NCI-H1436 (cell line): Measurements from ENCODE around the gene CCDC92.
A peak's percentile ranks its signal among the peaks of the same experiment; 100 is the strongest.

ENCODE experiments used
- DNase-seq: peaks from one replicate; lab custom pipeline; 2025; lab: John Stamatoyannopoulos, UW

Gene CCDC92, protein sequence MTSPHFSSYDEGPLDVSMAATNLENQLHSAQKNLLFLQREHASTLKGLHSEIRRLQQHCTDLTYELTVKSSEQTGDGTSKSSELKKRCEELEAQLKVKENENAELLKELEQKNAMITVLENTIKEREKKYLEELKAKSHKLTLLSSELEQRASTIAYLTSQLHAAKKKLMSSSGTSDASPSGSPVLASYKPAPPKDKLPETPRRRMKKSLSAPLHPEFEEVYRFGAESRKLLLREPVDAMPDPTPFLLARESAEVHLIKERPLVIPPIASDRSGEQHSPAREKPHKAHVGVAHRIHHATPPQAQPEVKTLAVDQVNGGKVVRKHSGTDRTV

GRCh38 chr12:123972457-123973401 lies at the start of gene CCDC92, which contains the start of gene ZNF664:
CCDC92 (minus strand) TSS chr12:123972831; CDS start chr12:123944305, 28,526 bp downstream.
ZNF664 (plus strand) TSS chr12:123973215; CDS start chr12:124012145, 38,930 bp downstream.
- DNase-seq = peak; percentile 96

DNA sequence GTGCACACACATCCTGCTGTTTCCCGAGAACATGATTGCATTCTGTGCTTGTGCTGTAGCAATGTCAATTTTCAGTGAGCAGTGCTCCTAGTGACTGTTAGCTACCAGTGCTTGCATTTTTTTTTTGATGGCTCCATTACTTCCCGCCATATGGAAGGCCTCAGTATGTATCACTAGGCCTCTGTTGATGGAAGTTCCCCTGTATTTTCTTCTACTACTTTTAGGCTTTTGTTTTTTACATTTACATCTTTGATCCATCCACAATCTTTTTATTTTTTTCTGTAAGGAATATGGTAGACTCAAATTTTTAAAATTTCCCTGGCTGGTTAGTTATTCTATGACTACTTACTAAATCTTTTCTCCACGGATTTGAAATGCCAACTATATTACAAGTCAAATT lies 49.5 kb upstream of the CCDC92 start:
- DNase-seq = no peak

GRCh38 chr12:124021007-124021406 lies 48.4 kb upstream of the CCDC92 start:
- no peak for DNase-seq

- no peak for DNase-seq
Measured at GRCh38 chr12:124020514-124020949, 47.9 kb upstream of the CCDC92 start.

GRCh38 chr12:124019115-124019514 lies 46.5 kb upstream of the CCDC92 start:
- no peak for DNase-seq

GRCh38 chr12:124018539-124018938 lies 45.9 kb upstream of the CCDC92 start:
- DNase-seq = no peak

DNA sequence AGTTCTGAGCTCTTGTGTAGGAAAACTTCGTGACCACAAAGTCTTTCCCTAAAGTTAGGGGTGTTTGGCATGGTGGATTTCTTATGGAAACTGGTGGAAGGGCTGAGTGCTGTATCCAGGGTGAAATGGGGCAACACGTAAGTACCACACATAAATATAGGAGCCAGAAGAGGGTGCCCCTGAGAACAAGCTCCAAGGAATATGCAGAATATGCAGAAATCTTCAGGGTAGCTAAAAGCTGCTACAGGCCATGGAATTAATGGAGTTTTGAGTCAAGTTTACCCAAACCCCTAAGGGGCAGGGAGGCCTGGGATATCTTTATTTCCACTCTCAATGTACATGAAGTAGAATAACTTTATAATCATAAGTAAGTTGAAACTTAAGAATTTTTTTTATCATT lies 44.4 kb upstream of the CCDC92 start:
- DNase-seq = no peak

DNA sequence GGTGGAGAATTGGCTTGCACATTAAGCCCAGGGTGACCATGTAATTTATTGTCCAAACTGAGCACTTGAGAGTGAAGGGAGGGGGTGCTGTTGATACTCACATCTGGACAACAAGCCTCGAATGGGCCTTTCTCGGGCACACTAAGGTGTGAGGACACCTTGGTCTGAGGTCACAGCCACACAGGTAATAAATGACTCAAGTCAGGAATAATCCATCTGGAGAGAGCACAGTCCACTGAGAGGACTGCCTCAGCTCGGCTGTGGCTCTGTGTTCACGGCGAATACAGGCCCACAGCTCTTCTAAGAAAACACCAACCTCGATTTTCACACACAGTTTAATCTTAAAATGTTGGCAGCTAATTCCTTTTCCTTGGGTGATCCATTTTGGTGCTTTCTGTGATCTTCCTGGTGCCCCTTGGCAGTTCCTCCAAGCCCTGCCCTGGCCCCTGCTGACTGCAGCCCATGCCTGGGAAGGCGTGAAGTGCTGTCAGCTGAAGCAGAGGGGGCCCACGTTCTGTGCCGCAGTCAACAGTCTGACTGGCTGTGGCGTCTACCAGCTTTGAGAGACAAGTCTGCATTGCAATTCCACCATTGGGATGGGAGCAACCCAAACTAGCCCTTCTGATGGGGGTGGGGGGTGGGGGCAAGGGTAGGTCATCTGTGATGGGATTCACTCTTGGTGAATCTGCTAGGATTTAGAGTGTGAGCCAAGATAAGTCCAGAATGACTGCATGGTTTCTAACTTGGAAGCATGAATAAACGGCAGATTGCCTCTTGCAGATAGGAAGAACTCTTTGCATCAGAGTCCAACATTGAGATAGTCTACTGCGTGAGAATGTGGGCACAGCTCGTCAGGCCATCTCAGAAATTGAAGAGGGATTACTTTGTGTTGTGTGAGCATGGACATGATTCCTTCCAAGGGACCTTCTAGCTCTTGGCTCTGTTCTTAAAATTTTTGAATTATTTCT lies 43.1 kb upstream of the CCDC92 start:
- no peak for DNase-seq

GRCh38 chr12:124013073-124013472 lies 40.4 kb upstream of the CCDC92 start:
- no peak for DNase-seq

DNA sequence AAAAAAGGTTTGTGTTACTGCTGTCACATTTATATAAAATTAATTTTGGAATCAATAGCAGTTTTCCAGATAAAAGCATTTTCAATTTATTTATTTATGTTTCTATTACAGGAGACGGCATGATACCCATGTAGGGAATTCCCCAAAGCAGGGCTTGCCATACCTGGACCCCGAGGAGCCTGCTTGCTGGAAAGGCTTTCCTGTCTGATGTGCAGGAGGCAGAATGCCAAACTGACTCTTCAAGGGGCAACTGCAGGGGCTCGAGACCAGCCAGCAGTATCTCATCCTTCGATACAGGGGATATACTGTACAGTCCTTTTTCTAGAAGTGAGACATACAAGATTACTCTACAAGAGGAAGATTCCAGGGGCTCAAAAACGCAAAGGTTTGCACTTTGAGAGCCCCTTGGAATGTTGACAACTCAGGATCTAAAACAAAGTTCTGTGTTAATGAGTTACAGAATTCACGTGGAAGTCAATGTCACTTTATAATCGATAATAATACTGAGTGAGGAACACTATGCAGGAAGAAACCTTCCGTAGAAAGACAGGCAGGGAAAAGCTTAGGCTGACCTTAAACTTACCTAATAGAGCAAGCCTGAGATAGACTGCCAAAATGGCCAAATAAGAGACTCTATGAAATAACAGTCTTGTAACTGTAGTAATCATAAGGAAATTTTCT lies 38.9 kb upstream of the CCDC92 start:
- no peak for DNase-seq

- DNase-seq = no peak
Measured at GRCh38 chr12:124010687-124011086, 38.1 kb upstream of the CCDC92 start.

GRCh38 chr12:124009781-124010180 lies 37.1 kb upstream of the CCDC92 start:
- no peak for DNase-seq

DNA sequence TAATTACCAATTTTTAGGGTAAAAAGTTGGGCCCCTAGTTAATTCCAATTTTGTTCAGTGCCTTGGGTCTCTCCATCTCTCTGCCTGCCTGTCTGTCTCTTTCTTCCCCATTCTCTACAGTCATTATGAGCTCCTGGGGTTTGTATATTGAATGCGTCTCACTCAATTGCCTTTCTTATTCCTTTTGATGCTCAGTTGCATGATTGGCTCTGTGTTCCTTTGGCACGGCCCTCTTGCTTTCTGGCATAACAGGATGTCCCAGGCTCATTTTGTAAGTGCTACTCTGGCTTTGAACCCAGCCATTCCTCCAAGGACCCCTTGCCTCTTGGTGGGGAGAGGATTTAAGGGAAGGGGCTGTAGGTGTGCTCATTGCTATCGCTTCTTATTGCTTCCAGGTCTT lies 36.0 kb upstream of the CCDC92 start:
- DNase-seq = no peak

DNA sequence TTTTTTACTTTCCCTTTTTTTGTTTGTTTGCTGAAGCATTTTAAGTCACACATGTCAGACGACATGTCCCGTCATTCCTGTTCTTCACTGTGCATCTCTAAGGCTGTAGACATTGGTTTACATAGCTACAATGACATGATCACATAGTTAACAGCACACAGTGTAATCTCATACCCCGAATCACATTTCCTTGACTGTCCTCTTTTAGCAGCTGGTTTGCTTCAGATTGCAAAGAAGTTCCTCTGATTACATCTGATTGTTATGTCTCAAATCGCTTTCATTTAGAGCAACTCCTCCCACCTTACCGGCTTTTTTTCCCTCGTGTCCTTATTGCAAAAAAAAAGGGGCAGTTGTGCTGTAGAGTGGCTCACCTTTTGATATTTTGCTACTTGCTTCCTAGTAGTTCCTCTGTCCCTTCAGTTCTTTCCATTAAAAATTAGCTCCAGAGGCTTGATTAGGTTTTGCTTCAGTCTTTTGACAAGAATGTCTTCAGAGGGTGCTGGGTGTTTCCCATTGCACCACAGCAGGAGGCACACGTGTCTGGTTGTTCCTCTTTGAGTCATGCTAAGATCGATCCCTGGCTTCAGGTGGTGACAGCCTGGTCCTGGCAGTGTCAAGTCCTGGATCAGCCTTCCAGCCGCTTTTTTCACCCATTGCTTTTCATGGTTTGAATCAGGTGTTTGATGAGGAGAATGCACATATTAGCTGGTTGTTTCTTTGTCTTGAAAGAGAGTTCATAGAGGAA lies 35.4 kb upstream of the CCDC92 start:
- no peak for DNase-seq

DNA sequence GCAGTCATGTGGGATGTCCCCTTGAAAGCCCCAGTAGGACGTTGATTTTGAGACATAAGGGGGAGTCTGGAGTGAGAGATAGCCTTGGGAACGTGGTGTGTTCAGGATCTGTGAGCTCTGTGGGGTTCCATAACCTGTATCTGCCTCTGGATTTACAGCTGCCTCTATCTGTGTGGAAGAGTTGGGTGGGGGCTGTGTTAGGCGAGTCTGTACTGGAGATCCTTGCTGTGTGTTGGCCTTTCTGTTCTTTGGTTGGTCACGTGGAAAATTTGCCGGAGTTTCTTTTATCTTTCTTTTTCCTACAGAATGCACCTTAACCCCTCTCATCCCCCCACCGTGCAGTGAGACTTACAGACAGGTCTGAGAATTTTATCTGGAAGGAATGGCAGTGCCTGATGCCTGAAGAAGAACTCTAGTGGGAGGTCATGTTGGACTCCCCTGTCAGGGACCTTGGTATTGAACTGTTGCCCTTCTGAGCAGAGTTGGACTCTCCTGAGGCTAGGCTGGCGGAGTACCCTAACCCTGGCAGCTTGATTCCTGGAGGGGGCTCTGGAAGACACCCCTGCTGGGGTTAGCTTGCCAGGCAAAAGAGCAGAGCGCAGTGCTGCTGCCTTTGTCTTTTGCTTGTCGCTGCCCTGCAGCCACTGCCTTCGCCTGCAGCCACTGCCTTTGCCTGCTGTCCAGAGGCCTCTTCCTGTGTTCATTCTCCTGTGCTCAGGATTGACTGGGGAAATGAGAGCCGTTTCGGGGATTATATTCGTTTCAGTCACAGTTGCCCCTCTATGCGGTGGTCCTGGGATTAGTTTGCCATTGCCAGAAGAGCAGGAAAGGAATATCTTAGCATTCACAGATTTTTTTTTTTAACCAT lies 34.4 kb upstream of the CCDC92 start:
- DNase-seq = no peak

- DNase-seq = no peak
Measured at GRCh38 chr12:124006085-124006845, 33.6 kb upstream of the CCDC92 start.

DNA sequence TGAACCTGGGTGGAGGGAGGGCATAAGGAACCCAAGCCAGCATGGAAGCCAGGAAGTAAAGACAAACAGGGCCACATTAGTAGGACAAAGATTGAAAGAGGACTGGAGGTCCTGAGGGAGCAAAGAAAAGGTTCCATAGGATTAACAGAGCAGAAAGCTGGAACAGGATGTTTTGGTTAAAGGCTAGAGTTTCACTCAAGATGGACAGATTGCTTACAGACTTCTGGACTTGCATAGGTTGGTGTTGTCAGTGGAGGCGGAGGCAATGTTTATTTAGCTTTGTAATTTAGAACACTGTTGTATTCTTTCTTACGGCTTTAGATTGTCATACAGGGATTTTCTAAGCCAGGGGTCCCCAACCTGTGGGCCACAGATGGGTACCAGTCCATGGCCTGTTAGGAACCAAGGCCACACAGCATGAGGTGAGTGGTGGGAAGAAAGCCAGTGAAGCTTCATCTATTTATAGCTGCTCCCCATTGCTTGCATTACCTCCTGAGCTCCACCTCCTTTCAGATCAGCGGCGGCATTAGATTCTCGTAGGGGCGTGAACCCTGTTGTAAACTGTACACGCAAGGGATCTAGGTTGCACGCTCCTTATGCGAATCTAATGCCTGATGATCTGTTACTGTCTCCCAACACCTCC lies 31.7 kb upstream of the CCDC92 start:
- DNase-seq = no peak

- no peak for DNase-seq
Measured at GRCh38 chr12:124002654-124003053, 30.0 kb upstream of the CCDC92 start.
